ENCODE measurements around the gene LAMA2. TPM values are rescaled to one million over a fixed set of nuclear protein-coding genes. Genes with fewer than 3 reads are reported as not detected.

The LAMA2 gene
- total RNA-seq, 4 donors from 2014 or later: 1.7 to 112 (median 19.6) TPM

DNA sequence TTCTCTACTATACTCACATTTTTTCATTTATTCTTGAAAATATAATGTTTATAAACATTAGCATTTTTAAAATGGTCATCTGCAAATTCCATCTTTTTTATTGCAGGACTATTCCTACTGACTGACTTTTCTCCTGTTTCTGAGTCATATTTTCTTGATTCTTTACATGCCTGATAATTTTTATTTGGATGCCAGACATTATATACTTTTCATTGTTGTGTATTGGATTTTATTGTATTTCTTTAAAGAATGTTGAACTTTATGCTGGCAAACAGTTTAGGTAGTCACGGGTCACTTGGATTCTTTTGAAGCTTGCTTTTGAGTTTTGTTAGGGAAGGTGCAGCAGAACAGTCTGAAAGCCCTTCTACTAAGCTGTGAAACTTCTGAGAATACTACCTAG is 423.9 kb downstream of the LAMA2 start:
- Histone ChIP-seq H3K36me3 (no peaks in the 10 kb centered on the region), H3K4me1 (no peaks in the 10 kb centered on the region), H3K27ac (no peak overlapping the region), H3K27me3 (no peaks in the 10 kb centered on the region), H3K4me3 (no peak overlapping the region), H3K9me3 (no peaks in the 10 kb centered on the region)
- TF ChIP-seq, protein P1, sequence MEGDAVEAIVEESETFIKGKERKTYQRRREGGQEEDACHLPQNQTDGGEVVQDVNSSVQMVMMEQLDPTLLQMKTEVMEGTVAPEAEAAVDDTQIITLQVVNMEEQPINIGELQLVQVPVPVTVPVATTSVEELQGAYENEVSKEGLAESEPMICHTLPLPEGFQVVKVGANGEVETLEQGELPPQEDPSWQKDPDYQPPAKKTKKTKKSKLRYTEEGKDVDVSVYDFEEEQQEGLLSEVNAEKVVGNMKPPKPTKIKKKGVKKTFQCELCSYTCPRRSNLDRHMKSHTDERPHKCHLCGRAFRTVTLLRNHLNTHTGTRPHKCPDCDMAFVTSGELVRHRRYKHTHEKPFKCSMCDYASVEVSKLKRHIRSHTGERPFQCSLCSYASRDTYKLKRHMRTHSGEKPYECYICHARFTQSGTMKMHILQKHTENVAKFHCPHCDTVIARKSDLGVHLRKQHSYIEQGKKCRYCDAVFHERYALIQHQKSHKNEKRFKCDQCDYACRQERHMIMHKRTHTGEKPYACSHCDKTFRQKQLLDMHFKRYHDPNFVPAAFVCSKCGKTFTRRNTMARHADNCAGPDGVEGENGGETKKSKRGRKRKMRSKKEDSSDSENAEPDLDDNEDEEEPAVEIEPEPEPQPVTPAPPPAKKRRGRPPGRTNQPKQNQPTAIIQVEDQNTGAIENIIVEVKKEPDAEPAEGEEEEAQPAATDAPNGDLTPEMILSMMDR (IDR thresholded peaks at IDR 0.05): no peak
- TF ChIP-seq POLR2A (IDR thresholded peaks at IDR 0.05): no peak
- WGBS, 2 donors: 50 to 70% methylated on average over 1 of the region's 1 CpG
- no peak for DNase-seq
- intact Hi-C loops (cut with DNase I): no loop called here

DNA sequence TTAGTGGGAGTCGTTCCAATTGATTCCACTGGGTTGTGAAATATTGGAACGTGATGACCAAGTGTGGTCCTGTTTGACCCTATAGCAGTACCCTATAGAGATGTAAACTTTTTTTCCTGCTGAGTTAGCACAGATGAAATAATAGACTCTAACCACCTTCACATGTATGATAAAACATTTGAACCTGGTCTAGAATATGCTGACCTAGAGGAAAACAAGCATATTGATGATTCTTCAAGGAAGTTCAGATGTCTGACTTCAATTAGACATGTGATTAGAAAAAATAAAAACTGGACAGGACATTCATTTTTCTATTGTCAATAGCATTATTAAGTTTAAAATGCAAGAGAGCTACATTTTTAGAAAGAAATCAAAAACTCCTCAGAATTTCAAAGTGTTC is 424.9 kb downstream of the LAMA2 start:
- 75 to 78% methylated on average over 2 of the region's 2 CpGs for WGBS, 2 donors

DNA sequence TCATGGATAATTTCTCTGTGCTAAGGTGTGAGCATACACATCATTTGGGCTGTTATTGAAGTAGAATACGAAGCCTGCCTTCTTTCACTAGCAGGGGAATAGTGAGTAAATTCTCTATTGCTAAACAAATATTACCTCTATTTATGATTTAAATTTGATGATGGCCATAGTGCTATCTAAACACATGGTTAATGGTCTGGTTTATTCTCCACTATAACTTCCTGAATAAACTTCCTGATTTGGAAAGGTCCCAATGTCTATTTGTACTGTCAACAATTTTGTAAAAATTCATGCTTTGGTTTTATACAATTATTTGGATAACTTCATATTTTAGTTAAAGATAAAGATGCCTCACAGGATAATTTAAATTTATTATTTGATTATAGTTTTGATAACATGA is 426.2 kb downstream of the LAMA2 start:
- no peaks in the 10 kb centered on the region for H3K9me3 ChIP-seq
- no peaks in the 10 kb centered on the region for H3K4me1 ChIP-seq
- no peak overlapping the region for H3K4me3 ChIP-seq
- intact Hi-C loops (cut with DNase I): no loop called here
- DNase-seq: no peak
- 75% methylated on average over 1 of the region's 1 CpG for WGBS, 2 donors
- no peaks in the 10 kb centered on the region for H3K27me3 ChIP-seq
- TF ChIP-seq, protein P1 (IDR thresholded peaks at IDR 0.05): no peak
- no peak for TF ChIP-seq POLR2A (IDR thresholded peaks at IDR 0.05)
- no peak overlapping the region for H3K27ac ChIP-seq
- H3K36me3 ChIP-seq: no peaks in the 10 kb centered on the region

More for the DNA sequence above, 424.9 kb downstream of the LAMA2 start:
- Histone ChIP-seq H3K27me3 (no peaks in the 10 kb centered on the region), H3K36me3 (no peaks in the 10 kb centered on the region), H3K27ac (no peak overlapping the region), H3K4me3 (no peak overlapping the region), H3K4me1 (no peaks in the 10 kb centered on the region), H3K9me3 (no peaks in the 10 kb centered on the region)
- no peak for DNase-seq
- TF ChIP-seq, protein P1 (IDR thresholded peaks at IDR 0.05): no peak
- TF ChIP-seq POLR2A (IDR thresholded peaks at IDR 0.05): no peak
- intact Hi-C loops (cut with DNase I): no loop called here

DNA sequence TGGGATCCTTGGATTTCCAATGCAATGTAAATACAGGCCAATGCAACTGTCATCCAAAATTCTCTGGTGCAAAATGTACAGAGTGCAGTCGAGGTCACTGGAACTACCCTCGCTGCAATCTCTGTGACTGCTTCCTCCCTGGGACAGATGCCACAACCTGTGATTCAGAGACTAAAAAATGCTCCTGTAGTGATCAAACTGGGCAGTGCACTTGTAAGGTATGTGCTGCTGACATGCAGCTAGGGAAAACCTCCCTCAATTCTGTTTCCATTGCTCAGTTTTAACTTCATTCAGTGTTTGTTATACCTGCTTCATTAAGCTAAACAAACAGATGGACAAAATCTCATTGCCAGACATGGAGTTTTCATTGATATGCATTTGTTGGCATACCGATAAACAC is 429.9 kb downstream of the LAMA2 start:
- peaks cover 0 to 4% (median 0%) of the 10 kb centered on the region in 3 donors for H3K4me1 ChIP-seq
- H3K27ac ChIP-seq: no peak overlapping the region
- H3K27me3 ChIP-seq: no peaks in the 10 kb centered on the region
- intact Hi-C loops (cut with DNase I): no loop called here
- no peak for DNase-seq
- H3K9me3 ChIP-seq: no peaks in the 10 kb centered on the region
- TF ChIP-seq, protein P1 (IDR thresholded peaks at IDR 0.05): no peak
- TF ChIP-seq POLR2A (IDR thresholded peaks at IDR 0.05): no peak
- H3K4me3 ChIP-seq: no peak overlapping the region
- no peaks in the 10 kb centered on the region for H3K36me3 ChIP-seq
- 33 to 43% methylated on average over 3 of the region's 3 CpGs for WGBS, 2 donors

DNA sequence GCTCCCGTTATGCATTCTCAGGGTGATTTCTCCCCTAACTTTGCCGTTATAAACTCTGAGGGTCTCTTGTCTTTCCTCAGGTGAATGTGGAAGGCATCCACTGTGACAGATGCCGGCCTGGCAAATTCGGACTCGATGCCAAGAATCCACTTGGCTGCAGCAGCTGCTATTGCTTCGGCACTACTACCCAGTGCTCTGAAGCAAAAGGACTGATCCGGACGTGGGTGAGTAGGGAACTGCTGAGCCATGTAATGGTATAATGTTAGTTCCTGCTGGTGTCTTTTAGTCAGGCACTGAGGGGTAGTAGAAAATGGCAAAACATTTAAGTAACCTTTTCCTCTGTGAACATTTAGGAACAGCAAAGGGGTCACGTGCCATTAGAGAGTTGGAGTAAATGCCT is 431.6 kb downstream of the LAMA2 start:
- no peaks in the 10 kb centered on the region for H3K27me3 ChIP-seq
- H3K4me1 ChIP-seq: peaks cover 0 to 14% (median 3%) of the 10 kb centered on the region in 3 donors
- no peaks in the 10 kb centered on the region for H3K36me3 ChIP-seq
- no peak for TF ChIP-seq POLR2A (IDR thresholded peaks at IDR 0.05)
- TF ChIP-seq, protein P1 (IDR thresholded peaks at IDR 0.05): no peak
- no peak overlapping the region for H3K4me3 ChIP-seq
- DNase-seq: no peak
- no peaks in the 10 kb centered on the region for H3K9me3 ChIP-seq
- WGBS, 2 donors: 93 to 94% methylated on average over 7 to 9 of the region's 9 CpGs
- no peak overlapping the region for H3K27ac ChIP-seq
- intact Hi-C loops (cut with DNase I): no loop called here
